Lower leg skin (tissue), 4 donors: Measurements from ENCODE around the gene AMBP. TPM values are rescaled to one million over a fixed set of nuclear protein-coding genes. Genes with fewer than 3 reads are reported as not detected.

Experiments used
- DNase-seq, 2 donors: peaks; one replicate each; pipeline ENCODE4 v3.0.0-alpha.2; 2019; ENCODE audit warnings: low spot score in 2 of 2
- H3K4me3 ChIP-seq: fragments of 200-600 bp; sonication (generic); 2 replicates; pipeline ENCODE4 v1.5.1; 2017; ENCODE audit warnings: mild to moderate bottlenecking, low read depth; ENCODE audit not compliant: poor library complexity, severe bottlenecking
- POLR2A ChIP-seq, 2 donors: fragments of 450-650 bp; IDR thresholded peaks; one replicate each; pipeline ENCODE4 v1.6.1; 2016 to 2017; ENCODE audit warnings: antibody characterized with exemption in 2 of 2, mild to moderate bottlenecking in 1 of 2, moderate library complexity in 1 of 2
- WGBS, 2 donors: methylation state at CpG; one replicate each; pipeline ENCODE4 v1.1.5; 2018; 5-methylcytosine and 5-hydroxymethylcytosine counted together
- intact Hi-C: fragments of 100-400 bp; cut with DNase I; formaldehyde crosslinking; loops from one replicate; pipeline ENCODE4 v1.15.0; 2023; ENCODE audit warnings: low total_unique reads
- total RNA-seq, 4 donors: library from RNA; depleted of rRNA; stranded (reverse); fragments of >200 nt; gene quantifications; one replicate each; pipeline ENCODE4 v1.1.0, GENCODE V29; 2016
- TF ChIP-seq, protein P1 (sequence below), 3 donors: fragments of 450-650 bp; IDR thresholded peaks; one replicate each; pipeline ENCODE4 v1.5.1; 2016; ENCODE audit warnings: antibody characterized with exemption in 3 of 3, mild to moderate bottlenecking in 3 of 3, moderate library complexity in 2 of 3

AMBP gene
- total RNA-seq, 4 donors from 2014 or later: not detected

DNA sequence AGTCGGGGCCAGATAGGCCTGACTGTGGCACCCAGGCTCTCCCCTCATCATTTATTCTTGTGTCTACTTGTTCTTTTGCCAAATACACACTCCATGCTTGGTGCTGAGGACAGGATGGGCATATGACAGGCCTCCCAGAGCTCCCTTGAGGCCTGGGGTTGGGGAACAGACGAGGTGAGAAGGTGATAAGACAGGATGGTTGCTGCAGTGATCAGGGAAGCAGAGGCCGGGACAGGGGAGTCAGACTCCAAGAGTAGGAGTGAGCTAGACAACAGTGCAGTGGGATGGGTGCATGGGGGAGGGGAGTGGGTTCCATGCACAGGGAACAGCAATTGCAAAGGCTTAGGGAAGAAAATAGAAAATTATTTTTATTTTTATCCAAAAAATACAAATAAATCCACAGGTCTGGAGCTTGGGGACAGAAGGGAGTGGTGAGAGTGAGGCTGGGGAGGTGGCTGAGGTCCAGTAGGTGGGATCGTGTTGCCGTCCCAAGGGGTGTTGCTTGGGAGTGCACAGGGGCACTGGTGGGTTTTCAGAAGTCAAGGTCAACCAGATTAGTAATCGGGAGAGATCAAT, 3.4 kb upstream of the AMBP start:
- H3K4me3 ChIP-seq: no peak overlapping the region
- TF ChIP-seq, protein P1, sequence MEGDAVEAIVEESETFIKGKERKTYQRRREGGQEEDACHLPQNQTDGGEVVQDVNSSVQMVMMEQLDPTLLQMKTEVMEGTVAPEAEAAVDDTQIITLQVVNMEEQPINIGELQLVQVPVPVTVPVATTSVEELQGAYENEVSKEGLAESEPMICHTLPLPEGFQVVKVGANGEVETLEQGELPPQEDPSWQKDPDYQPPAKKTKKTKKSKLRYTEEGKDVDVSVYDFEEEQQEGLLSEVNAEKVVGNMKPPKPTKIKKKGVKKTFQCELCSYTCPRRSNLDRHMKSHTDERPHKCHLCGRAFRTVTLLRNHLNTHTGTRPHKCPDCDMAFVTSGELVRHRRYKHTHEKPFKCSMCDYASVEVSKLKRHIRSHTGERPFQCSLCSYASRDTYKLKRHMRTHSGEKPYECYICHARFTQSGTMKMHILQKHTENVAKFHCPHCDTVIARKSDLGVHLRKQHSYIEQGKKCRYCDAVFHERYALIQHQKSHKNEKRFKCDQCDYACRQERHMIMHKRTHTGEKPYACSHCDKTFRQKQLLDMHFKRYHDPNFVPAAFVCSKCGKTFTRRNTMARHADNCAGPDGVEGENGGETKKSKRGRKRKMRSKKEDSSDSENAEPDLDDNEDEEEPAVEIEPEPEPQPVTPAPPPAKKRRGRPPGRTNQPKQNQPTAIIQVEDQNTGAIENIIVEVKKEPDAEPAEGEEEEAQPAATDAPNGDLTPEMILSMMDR (IDR thresholded peaks at IDR 0.05): no peak
- no peak for TF ChIP-seq POLR2A (IDR thresholded peaks at IDR 0.05)
- intact Hi-C loops: loop anchor here (10.0 kb wide), 1 partner anchor 213 kb away; no protein-coding TSS in a partner anchor
- WGBS, 2 donors: 89 to 92% methylated on average over 6 of the region's 6 CpGs
- peak in 1 of 2 donors; percentile 83 for DNase-seq

DNA sequence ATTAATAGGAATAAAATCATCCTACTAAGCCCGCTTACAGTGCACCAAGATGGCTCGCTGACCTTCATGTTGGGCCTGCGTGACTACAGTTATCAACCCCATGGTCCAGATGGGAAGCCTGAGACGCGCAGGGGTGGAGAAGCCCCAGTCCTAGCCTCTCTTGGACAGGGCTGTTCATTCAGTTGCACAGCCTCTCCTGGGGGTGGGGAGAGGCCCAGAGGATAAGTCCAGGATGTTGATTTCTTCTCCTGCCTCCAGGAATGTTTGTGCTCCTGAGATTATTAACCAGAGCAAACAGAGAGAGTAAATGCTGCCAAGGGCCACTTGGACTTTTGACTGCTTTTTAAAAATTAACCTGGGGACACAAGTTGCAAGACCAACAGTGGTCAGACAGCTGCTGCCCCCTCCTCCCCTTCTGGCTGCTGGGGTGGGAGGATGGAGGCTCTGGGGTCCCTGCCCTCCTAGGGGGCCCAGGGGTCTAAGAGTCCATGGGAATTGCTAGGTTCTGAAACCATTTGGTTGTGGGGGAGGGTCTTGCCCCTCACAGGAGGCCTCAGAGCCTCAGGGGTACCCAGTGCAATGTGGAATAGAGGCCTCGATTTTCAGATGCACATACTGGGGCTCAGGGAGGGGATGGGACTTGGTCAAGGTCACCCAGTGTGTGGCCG, 2.8 kb upstream of the AMBP start:
- intact Hi-C loops: loop anchor here (10.0 kb wide), 1 partner anchor 214 kb away; no protein-coding TSS in a partner anchor

DNA sequence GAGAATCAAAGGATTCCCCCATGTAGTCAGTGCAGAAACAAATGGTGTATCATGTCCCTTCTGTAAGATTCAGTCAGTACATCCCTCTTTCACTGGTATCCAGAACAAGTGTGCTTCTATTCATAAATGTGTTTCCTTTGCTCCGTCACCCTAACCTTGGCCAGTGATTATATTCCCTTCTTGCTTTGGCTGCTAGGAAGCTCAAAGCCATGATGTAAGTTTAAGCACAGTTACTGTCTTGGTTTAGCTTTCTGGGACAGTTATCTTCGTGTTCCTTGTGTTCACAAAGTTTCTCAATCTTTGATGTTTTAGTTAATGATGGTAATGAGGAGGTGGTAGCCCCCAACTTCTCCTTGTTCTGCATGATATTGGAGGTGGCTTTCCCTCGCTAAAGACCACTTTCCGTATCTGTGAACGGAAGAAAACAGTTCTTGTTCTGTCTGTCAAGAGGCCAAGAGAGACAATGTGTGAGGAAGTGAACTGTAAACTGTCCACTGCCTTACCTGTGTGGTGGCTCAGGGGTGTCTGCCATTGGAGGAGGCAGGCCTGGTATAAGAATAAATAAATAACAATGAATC, 2.2 kb upstream of the AMBP start:
- no peak for TF ChIP-seq POLR2A (IDR thresholded peaks at IDR 0.05)
- TF ChIP-seq, protein P1 (IDR thresholded peaks at IDR 0.05): no peak
- no peak for DNase-seq
- 90 to 93% methylated on average over 5 of the region's 5 CpGs for WGBS, 2 donors
- intact Hi-C loops: loop anchor here (10.0 kb wide), 1 partner anchor 215 kb away; no protein-coding TSS in a partner anchor
- H3K4me3 ChIP-seq: no peak overlapping the region

More for the DNA sequence above, 2.8 kb upstream of the AMBP start:
- H3K4me3 ChIP-seq: no peak overlapping the region
- 85 to 94% methylated on average over 7 of the region's 7 CpGs for WGBS, 2 donors
- peak in 1 of 2 donors; percentile 25 for DNase-seq
- TF ChIP-seq, protein P1 (IDR thresholded peaks at IDR 0.05): no peak
- no peak for TF ChIP-seq POLR2A (IDR thresholded peaks at IDR 0.05)

DNA sequence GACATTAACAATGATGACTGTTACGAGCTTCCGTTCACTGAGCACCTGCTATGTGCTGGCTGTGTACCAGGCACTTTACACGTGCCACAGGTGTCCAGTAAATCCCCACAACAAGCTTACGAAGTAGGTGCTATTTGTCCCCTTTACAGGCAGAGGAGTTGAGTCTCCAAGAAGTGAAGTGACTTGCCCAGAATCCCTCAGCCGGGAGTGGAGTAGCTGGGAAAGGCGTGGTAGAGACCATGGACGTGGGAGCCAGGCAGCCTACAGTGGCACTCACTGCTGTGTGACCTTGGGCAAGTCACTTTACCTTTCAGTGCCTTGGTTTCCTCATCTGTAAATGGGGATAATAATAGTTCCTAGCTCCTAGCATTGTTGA, 669 bp upstream of the AMBP start:
- H3K4me3 ChIP-seq: no peak overlapping the region
- TF ChIP-seq POLR2A (IDR thresholded peaks at IDR 0.05): no peak
- TF ChIP-seq, protein P1 (IDR thresholded peaks at IDR 0.05): no peak
- peak in 1 of 2 donors; percentile 66 for DNase-seq
- 68 to 75% methylated on average over 7 of the region's 7 CpGs for WGBS, 2 donors
- intact Hi-C loops: no loop called here

DNA sequence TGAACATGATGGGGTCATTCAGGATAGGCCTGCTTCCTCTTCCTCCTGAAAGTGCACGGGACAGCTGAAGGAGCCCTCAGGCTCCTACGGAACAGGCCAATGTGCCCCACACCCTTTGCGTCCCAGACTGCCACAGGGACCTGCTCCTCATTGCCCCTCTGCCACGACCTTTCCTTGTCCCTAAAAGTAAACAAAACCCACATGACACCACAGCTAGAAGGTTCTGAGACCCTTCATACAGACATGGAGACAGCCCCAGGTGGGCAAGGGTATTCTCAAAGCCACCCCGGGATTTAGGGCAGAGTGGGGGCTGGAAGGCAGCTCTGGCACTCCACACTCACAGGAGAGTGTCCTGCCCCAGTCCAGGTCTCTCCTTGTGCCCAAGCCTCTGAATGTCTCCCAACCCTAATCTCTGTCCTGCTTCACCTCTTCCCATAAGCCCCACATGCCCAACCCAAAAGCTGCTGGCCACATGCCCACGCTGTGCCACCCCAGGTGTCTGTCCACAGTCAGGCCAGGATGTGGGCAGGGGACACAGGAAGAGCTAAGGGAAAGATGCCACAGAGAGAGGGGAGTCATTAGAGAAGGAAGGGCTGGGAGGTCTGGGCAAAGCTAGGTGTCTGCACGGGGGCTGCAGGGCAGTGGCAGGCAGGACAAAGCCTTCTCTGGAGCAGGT, 800 bp downstream of the AMBP start:
- no peak for TF ChIP-seq POLR2A (IDR thresholded peaks at IDR 0.05)
- TF ChIP-seq, protein P1 (IDR thresholded peaks at IDR 0.05): no peak
- H3K4me3 ChIP-seq: no peak overlapping the region
- WGBS, 2 donors: 75 to 77% methylated on average over 7 of the region's 7 CpGs
- DNase-seq: no peak
- intact Hi-C loops: no loop called here
